Activated CD4-positive, alpha-beta T cell treated with anti-CD3 and anti-CD28 coated beads for 36 hours (primary cell): ENCODE results near the gene GAGE12J. TPM values are rescaled to one million over a fixed set of nuclear protein-coding genes. Genes with fewer than 3 reads are reported as not detected.
"Not testable (repeated sequence)": the region's sequence is repeated elsewhere in the genome, so short reads cannot be mapped to it uniquely, and the experiment has no call there.

ENCODE experiments used
- ATAC-seq: fragments of 200-7000 bp; cut with Tn5 transposase; one replicate; pipeline ENCODE4 v1.10.0; 2021; ENCODE audit warnings: mild to moderate bottlenecking, moderate library complexity
- CTCF ChIA-PET: fragments of 350-600 bp; sonication (Branson Sonifier 250); formaldehyde crosslinking; loops from one replicate; lab custom pipeline; 2021; ENCODE audit warnings: antibody characterized with exemption; lab: Charles Lee
- POLR2A ChIA-PET: fragments of 350-600 bp; sonication (Branson Sonifier 250); formaldehyde crosslinking; loops from one replicate; lab custom pipeline; 2021; ENCODE audit warnings: antibody characterized with exemption, inconsistent platforms; lab: Charles Lee
- DNase-seq: peaks from one replicate; pipeline ENCODE4 v3.0.0-alpha.2; 2020
- H3K27ac Mint-ChIP-seq: one replicate; pipeline ENCODE4 v1.8.0; 2021; ENCODE audit warnings: mixed read lengths
- H3K27me3 Mint-ChIP-seq: one replicate; pipeline ENCODE4 v1.8.0; 2021; ENCODE audit warnings: mixed read lengths
- H3K36me3 Mint-ChIP-seq: one replicate; pipeline ENCODE4 v1.8.0; 2021; ENCODE audit warnings: low read depth, mixed read lengths
- H3K4me1 Mint-ChIP-seq: one replicate; pipeline ENCODE4 v1.8.0; 2021; ENCODE audit warnings: mixed read lengths
- H3K4me3 Mint-ChIP-seq: one replicate; pipeline ENCODE4 v1.8.0; 2021; ENCODE audit warnings: mild to moderate bottlenecking, moderate library complexity, mixed read lengths
- H3K9me3 Mint-ChIP-seq: one replicate; pipeline ENCODE4 v1.8.0; 2021; ENCODE audit warnings: low read depth, mixed read lengths
- intact Hi-C, 2 experiments: fragments of 100-400 bp; cut with DNase I in 1 of 2; cut with micrococcal nuclease in 1 of 2; formaldehyde crosslinking; loops; one replicate each; pipeline versions ENCODE4 v1.14.2 to v1.15.1; 2022 to 2024; cut with DNase I, micrococcal nuclease
- total RNA-seq, 2 experiments: library from RNA; stranded (reverse); gene quantifications; one replicate each; pipeline ENCODE4 v1.2.3, GENCODE V29; 2021

The GAGE12J gene
- total RNA-seq = not detected

GRCh38 chrX:49321737-49322136 is at the start of gene GAGE12J:
GAGE12J (plus strand) TSS chrX:49322037; CDS start chrX:49323194, 1,157 bp downstream.
- H3K4me3 Mint-ChIP-seq, H3K36me3 Mint-ChIP-seq, H3K4me1 Mint-ChIP-seq, H3K27ac Mint-ChIP-seq, H3K9me3 Mint-ChIP-seq, DNase-seq, CTCF ChIA-PET, intact Hi-C loops, POLR2A ChIA-PET, ATAC-seq, H3K27me3 Mint-ChIP-seq: not testable (repeated sequence)

GRCh38 chrX:49272421-49272820 is 49.4 kb upstream of the GAGE12J start:
- peaks cover 68% of the 10 kb centered on the region for H3K4me1 Mint-ChIP-seq
- peak overlapping the region; percentile 82 for H3K27ac Mint-ChIP-seq
- no peaks in the 10 kb centered on the region for H3K27me3 Mint-ChIP-seq
- CTCF ChIA-PET = interaction anchor here (1.5 kb wide), 1 partner anchor 80 kb away, joined by 3 read pairs; no protein-coding TSS in a partner anchor
- POLR2A ChIA-PET = interaction anchor here (0.7 kb wide), 1 partner anchor 334 kb away, joined by 3 read pairs; no protein-coding TSS in a partner anchor
- ATAC-seq (no peak), DNase-seq (peak; percentile 33)
- peak overlapping the region; percentile 78 for H3K4me3 Mint-ChIP-seq
- peaks cover 26% of the 10 kb centered on the region for H3K36me3 Mint-ChIP-seq
- intact Hi-C loops = loop anchor here (5.0 kb wide), 2 partner anchors 80 to 335 kb away; no protein-coding TSS in a partner anchor
- H3K9me3 Mint-ChIP-seq = peaks cover 4% of the 10 kb centered on the region

- peaks cover 70% of the 10 kb centered on the region for H3K4me1 Mint-ChIP-seq
- ATAC-seq (peak; percentile 1), DNase-seq (peak; percentile 65)
- H3K27ac Mint-ChIP-seq = peak overlapping the region; percentile 82
- no peaks in the 10 kb centered on the region for H3K27me3 Mint-ChIP-seq
- ChIA-PET CTCF (interaction anchor here (1.5 kb wide), 1 partner anchor 81 kb away, joined by 3 read pairs; no protein-coding TSS in a partner anchor), POLR2A (interaction anchor here (0.7 kb wide), 2 partner anchors 16 to 37 kb away, joined by 3 to 4 read pairs; no protein-coding TSS in a partner anchor)
- peaks cover 26% of the 10 kb centered on the region for H3K36me3 Mint-ChIP-seq
- peak overlapping the region; percentile 78 for H3K4me3 Mint-ChIP-seq
- peaks cover 4% of the 10 kb centered on the region for H3K9me3 Mint-ChIP-seq
- intact Hi-C loops = loop anchor here (5.0 kb wide), 2 partner anchors 81 to 336 kb away; no protein-coding TSS in a partner anchor
Measured at GRCh38 chrX:49273181-49273727, 48.6 kb upstream of the GAGE12J start.

- Mint-ChIP-seq H3K4me3 (no peak overlapping the region), H3K36me3 (peaks cover 24% of the 10 kb centered on the region), H3K27me3 (no peaks in the 10 kb centered on the region), H3K4me1 (peaks cover 84% of the 10 kb centered on the region), H3K27ac (peak overlapping the region; percentile 94), H3K9me3 (peaks cover 1% of the 10 kb centered on the region)
- ATAC-seq (no peak), DNase-seq (no peak)
- CTCF ChIA-PET = interaction anchor here (2.4 kb wide), 1 partner anchor 84 kb away, joined by 8 read pairs; no protein-coding TSS in a partner anchor
- intact Hi-C loops = loop anchor here in 1 of 2 experiments (5.0 kb wide), 1 partner anchor 601 kb away; the partner anchor contains the start of gene USP27X
- POLR2A ChIA-PET = no interaction called here
Measured at GRCh38 chrX:49276207-49276606, 45.6 kb upstream of the GAGE12J start.

- intact Hi-C loops = loop anchor here in 1 of 2 experiments (5.0 kb wide), 1 partner anchor 600 kb away; the partner anchor contains the start of gene USP27X
- ChIA-PET POLR2A (interaction anchor here (0.6 kb wide), 2 partner anchors 8 to 344 kb away, joined by 3 to 5 read pairs; no protein-coding TSS in a partner anchor), CTCF (interaction anchor here (1.2 to 2.4 kb wide), 2 partner anchors 84 to 477 kb away, joined by 4 to 8 read pairs; no protein-coding TSS in a partner anchor)
- H3K4me3 Mint-ChIP-seq = peak overlapping the region; percentile 47
- H3K36me3 Mint-ChIP-seq = peaks cover 19% of the 10 kb centered on the region
- H3K4me1 Mint-ChIP-seq = peaks cover 80% of the 10 kb centered on the region
- DNase-seq (peak; percentile 61), ATAC-seq (peak; percentile 36)
- H3K9me3 Mint-ChIP-seq = no peaks in the 10 kb centered on the region
- no peaks in the 10 kb centered on the region for H3K27me3 Mint-ChIP-seq
- peak overlapping the region; percentile 94 for H3K27ac Mint-ChIP-seq
Measured at GRCh38 chrX:49276671-49277534, 44.9 kb upstream of the GAGE12J start.

GRCh38 chrX:49277535-49277830 is 44.4 kb upstream of the GAGE12J start:
- peaks cover 84% of the 10 kb centered on the region for H3K4me1 Mint-ChIP-seq
- POLR2A ChIA-PET = interaction anchor here (0.6 kb wide), 2 partner anchors 8 to 110 kb away, joined by 3 to 5 read pairs; no protein-coding TSS in a partner anchor
- ATAC-seq = peak; percentile 64
- peak overlapping the region; percentile 94 for H3K27ac Mint-ChIP-seq
- intact Hi-C loops = loop anchor here in 1 of 2 experiments (5.0 kb wide), 1 partner anchor 600 kb away; the partner anchor contains the start of gene USP27X
- peak overlapping the region; percentile 47 for H3K4me3 Mint-ChIP-seq
- CTCF ChIA-PET = interaction anchor here (1.2 to 2.4 kb wide), 2 partner anchors 85 to 477 kb away, joined by 4 to 8 read pairs; no protein-coding TSS in a partner anchor
- peaks cover 19% of the 10 kb centered on the region for H3K36me3 Mint-ChIP-seq
- no peaks in the 10 kb centered on the region for H3K9me3 Mint-ChIP-seq
- H3K27me3 Mint-ChIP-seq = no peaks in the 10 kb centered on the region
- DNase-seq = no peak

GRCh38 chrX:49278081-49278480 is 43.8 kb upstream of the GAGE12J start:
- intact Hi-C loops = loop anchor here in 1 of 2 experiments (5.0 kb wide), 1 partner anchor 599 kb away; the partner anchor contains the start of gene USP27X
- peaks cover 19% of the 10 kb centered on the region for H3K36me3 Mint-ChIP-seq
- POLR2A ChIA-PET = interaction anchor here (0.6 kb wide), 2 partner anchors 9 to 111 kb away, joined by 3 to 5 read pairs; no protein-coding TSS in a partner anchor
- DNase-seq = no peak
- CTCF ChIA-PET = interaction anchor here (2.4 kb wide), 1 partner anchor 85 kb away, joined by 8 read pairs; no protein-coding TSS in a partner anchor
- H3K4me1 Mint-ChIP-seq = peaks cover 84% of the 10 kb centered on the region
- no peak for ATAC-seq
- H3K4me3 Mint-ChIP-seq = peak overlapping the region; percentile 47
- no peaks in the 10 kb centered on the region for H3K9me3 Mint-ChIP-seq
- H3K27ac Mint-ChIP-seq = peak overlapping the region; percentile 94
- H3K27me3 Mint-ChIP-seq = no peaks in the 10 kb centered on the region

GRCh38 chrX:49282647-49283011 is 39.2 kb upstream of the GAGE12J start:
- ATAC-seq = peak; percentile 28
- H3K36me3 Mint-ChIP-seq = peaks cover 1% of the 10 kb centered on the region

GRCh38 chrX:49284212-49284611 is 37.6 kb upstream of the GAGE12J start:
- intact Hi-C loops = no loop called here
- DNase-seq = no peak
- ChIA-PET POLR2A (no interaction called here), CTCF (no interaction called here)
- peaks cover 41% of the 10 kb centered on the region for H3K4me1 Mint-ChIP-seq
- no peak for ATAC-seq
- H3K27me3 Mint-ChIP-seq = no peaks in the 10 kb centered on the region
- H3K9me3 Mint-ChIP-seq = no peaks in the 10 kb centered on the region
- no peaks in the 10 kb centered on the region for H3K36me3 Mint-ChIP-seq
- H3K4me3 Mint-ChIP-seq = no peak overlapping the region
- no peak overlapping the region for H3K27ac Mint-ChIP-seq

More at GRCh38 chrX:49282647-49283011, 39.2 kb upstream of the GAGE12J start:
- intact Hi-C loops = no loop called here
- Mint-ChIP-seq H3K4me3 (no peak overlapping the region), H3K4me1 (peaks cover 46% of the 10 kb centered on the region), H3K9me3 (no peaks in the 10 kb centered on the region), H3K27me3 (no peaks in the 10 kb centered on the region), H3K27ac (no peak overlapping the region)
- no peak for DNase-seq
- ChIA-PET POLR2A (no interaction called here), CTCF (no interaction called here)

- Mint-ChIP-seq H3K27ac (no peak overlapping the region), H3K4me3 (no peak overlapping the region), H3K4me1 (peaks cover 30% of the 10 kb centered on the region), H3K27me3 (no peaks in the 10 kb centered on the region), H3K36me3 (no peaks in the 10 kb centered on the region), H3K9me3 (no peaks in the 10 kb centered on the region)
- ChIA-PET POLR2A (no interaction called here), CTCF (no interaction called here)
- no peak for DNase-seq
- ATAC-seq = no peak
- intact Hi-C loops = no loop called here
Measured at GRCh38 chrX:49286136-49286535, 35.7 kb upstream of the GAGE12J start.

GRCh38 chrX:49286581-49286980 is 35.3 kb upstream of the GAGE12J start:
- Mint-ChIP-seq H3K4me3 (no peak overlapping the region), H3K27me3 (no peaks in the 10 kb centered on the region), H3K36me3 (no peaks in the 10 kb centered on the region), H3K9me3 (no peaks in the 10 kb centered on the region), H3K4me1 (peaks cover 29% of the 10 kb centered on the region), H3K27ac (no peak overlapping the region)
- ATAC-seq (no peak), DNase-seq (no peak)
- intact Hi-C loops = no loop called here
- CTCF ChIA-PET = no interaction called here
- POLR2A ChIA-PET = no interaction called here
